Left renal pelvis (tissue), 4 donors: ENCODE results near the gene MYMX. TPM values are rescaled to one million over a fixed set of nuclear protein-coding genes. Genes with fewer than 3 reads are reported as not detected.
"Not testable (repeated sequence)": the region's sequence is repeated elsewhere in the genome, so short reads cannot be mapped to it uniquely, and the experiment has no call there.

ENCODE experiments used
- DNase-seq, 4 donors: peaks; one replicate each; pipeline ENCODE4 v3.0.0-alpha.2; 2013; ENCODE audit warnings: low read depth in 4 of 4, low spot score in 3 of 4
- polyA plus RNA-seq, 4 donors: library from polyadenylated mRNA; unstranded; fragments of 120-200 nt; gene quantifications; one replicate each; pipeline ENCODE4 v1.2.1, GENCODE V29; 2013; ENCODE audit not compliant: insufficient read length in 4 of 4

Gene MYMX
- polyA plus RNA-seq, 4 donors, result 0.33 to 1.2 (median 0.83) TPM

DNA sequence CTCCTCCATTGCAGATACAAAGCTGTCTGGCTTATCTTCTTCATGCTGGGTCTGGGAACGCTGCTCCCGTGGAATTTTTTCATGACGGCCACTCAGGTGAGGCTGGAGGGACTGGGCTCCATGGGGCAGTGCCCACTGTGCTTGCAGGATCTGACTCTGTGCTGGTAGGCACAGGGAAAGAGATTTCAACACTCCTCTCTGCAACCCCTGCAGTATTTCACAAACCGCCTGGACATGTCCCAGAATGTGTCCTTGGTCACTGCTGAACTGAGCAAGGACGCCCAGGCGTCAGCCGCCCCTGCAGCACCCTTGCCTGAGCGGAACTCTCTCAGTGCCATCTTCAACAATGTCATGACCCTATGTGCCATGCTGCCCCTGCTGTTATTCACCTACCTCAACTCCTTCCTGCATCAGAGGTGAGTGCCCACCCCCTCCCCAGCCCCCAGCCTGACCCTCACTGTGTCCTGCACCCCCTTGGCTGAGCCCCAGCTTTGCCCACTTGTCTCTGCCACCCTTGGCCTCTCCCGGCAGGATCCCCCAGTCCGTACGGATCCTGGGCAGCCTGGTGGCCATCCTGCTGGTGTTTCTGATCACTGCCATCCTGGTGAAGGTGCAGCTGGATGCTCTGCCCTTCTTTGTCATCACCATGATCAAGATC, 12.8 kb downstream of the MYMX start:
- no peak for DNase-seq

DNA sequence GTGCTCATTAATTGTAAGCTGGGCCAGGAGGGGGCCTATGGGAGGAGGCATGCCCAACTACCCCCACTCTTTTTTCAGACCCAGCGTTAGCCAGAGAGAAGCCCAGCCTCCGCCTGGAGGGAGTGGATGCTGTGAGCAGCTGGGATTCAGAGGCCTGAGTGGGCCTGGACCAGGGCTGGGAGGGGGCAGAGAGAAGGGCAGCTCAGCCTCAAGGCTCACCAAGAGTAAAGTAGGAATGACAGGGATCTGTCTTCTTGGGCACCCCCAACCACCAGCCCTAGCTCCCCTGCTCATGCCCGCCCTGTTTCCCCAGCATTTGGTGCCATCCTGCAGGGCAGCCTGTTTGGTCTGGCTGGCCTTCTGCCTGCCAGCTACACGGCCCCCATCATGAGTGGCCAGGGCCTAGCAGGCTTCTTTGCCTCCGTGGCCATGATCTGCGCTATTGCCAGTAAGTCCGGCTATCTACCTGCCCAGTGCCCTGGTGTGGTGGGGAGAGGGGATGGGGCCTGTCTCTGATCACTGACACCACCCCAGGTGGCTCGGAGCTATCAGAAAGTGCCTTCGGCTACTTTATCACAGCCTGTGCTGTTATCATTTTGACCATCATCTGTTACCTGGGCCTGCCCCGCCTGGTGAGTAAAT, 13.4 kb downstream of the MYMX start:
- no peak for DNase-seq

DNA sequence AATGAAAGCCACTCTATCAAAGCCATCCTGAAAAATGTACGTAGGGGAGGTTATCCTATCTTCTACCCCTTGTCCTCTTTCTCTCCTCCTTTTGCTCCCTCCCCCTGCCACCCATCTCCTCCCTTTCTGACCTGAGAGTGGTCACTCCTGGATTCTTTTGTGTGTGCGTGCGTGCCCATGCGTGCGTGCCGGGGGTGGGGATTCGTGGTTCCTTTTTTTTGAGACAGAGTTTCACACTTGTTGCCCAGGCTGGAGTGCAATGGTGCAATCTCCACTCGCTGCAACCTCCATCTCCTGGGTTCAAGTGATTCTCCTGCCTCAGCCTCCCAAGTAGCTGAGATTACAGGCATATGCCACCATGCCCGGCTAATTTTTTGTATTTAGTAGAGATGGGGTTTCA, 14.7 kb downstream of the MYMX start:
- not testable (repeated sequence) for DNase-seq

DNA sequence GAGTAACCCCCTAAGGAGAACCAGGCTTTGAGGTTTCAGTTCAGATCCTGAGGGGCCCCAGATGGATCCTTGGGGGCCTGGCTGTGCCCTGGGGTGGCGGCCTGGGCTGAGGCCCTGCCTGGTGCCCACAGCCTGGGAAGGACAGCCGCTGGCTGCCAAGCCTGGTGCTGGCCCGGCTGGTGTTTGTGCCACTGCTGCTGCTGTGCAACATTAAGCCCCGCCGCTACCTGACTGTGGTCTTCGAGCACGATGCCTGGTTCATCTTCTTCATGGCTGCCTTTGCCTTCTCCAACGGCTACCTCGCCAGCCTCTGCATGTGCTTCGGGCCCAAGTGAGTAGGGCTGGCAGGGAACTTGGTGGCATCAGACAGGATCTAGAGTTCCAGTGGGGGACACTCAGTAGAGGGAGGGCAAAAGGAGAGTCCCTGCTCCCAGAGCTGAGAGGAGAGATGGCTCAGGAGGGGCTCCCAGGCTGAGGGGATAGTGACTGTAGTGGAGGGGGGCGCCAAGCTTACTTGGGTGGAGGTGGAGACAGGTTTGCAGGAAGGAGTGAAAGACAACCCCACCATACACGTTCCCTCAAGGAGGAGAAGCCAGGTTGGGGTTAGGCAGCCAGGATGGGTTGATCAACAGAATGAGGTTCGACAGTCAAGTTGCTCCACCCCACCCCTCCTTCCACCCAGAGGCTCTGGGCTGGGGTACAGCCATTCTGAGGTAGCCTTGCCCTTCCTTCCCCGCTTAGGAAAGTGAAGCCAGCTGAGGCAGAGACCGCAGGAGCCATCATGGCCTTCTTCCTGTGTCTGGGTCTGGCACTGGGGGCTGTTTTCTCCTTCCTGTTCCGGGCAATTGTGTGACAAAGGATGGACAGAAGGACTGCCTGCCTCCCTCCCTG, 16.2 kb downstream of the MYMX start:
- no peak for DNase-seq

DNA sequence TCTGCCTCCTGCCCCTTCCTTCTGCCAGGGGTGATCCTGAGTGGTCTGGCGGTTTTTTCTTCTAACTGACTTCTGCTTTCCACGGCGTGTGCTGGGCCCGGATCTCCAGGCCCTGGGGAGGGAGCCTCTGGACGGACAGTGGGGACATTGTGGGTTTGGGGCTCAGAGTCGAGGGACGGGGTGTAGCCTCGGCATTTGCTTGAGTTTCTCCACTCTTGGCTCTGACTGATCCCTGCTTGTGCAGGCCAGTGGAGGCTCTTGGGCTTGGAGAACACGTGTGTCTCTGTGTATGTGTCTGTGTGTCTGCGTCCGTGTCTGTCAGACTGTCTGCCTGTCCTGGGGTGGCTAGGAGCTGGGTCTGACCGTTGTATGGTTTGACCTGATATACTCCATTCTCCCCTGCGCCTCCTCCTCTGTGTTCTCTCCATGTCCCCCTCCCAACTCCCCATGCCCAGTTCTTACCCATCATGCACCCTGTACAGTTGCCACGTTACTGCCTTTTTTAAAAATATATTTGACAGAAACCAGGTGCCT, 16.9 kb downstream of the MYMX start:
- no peak for DNase-seq

DNA sequence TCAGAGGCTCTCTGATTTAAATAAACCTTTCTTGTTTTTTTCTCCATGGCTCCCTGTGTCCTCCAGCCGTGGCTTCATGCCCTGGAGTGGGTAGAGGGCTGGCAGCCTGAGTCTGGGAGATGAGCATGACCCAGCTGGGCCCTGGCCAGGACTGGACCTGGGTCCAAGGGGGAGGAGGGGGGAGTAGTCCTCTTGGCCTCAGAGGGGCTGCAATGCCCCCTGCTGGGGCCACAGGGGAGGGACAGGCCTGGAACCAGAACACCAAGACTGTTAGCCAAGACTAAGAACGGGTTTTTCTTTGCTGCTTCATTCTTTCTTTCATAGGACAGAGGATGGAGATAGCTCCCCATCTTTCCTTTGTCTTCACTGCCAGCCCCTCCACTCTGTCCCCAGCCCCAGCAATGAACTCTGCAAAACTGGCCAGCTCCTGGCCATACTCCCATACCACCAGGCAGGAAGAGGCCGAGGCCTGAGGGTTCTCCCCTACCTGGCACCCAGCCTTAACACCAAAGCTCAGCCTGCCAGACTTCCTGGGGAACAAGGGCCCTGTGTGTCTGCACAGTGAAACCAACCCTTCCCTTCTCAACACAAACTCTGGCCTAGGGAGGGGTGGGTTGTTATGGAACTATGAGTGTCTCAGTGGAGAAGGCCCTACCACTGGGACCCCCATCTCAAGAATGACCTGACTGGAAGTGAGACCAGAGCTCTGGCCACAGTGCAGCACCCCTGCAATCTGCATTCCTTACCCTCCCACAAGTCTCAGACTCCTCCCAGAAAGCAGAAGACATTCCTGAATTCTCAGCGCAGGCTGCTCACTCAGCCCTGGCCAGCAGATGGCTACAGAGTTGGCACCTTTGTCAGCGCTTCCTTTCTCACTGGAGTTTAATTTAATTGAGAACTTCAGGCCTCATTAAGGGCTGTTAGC, 17.6 kb downstream of the MYMX start:
- no peak for DNase-seq

GRCh38 chr6:44235269-44235668, 18.5 kb downstream of the MYMX start:
- no peak for DNase-seq

- no peak for DNase-seq
These were observed 19.3 kb downstream of the MYMX start for GRCh38 chr6:44235891-44236516.

GRCh38 chr6:44237021-44237812, 20.5 kb downstream of the MYMX start:
- no peak for DNase-seq

DNA sequence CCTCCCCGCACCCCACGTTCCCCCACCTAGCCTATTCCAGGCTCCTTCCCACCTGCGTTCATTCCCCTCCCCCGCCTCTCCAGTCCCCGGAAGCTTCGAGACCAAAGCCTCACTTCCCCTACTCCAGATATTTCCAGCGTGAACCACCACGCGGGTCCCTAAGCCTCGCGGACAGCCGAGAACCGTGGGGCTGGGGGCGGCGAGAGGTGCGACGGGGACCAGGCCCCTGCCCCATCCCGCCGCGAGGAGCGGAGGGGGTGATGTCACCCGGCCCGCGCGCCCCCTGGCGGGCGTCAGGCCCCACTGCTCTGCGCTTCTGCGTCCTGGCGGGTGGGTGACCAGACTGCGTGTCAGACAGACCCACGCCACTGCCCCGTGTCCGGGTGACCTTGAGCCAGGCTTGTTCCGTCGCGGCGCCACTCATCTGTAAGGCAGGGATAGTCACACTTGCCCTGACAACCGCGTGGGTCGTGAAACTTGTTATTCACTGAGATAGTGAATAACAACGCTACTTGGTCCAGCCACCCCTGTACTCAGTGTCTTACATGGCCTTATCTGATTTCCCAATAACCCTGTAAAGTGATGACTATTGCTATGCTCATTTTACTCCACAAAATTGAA, 21.2 kb downstream of the MYMX start:
- DNase-seq, result no peak

GRCh38 chr6:44238687-44239350, 22.1 kb downstream of the MYMX start:
- DNase-seq, result no peak

DNA sequence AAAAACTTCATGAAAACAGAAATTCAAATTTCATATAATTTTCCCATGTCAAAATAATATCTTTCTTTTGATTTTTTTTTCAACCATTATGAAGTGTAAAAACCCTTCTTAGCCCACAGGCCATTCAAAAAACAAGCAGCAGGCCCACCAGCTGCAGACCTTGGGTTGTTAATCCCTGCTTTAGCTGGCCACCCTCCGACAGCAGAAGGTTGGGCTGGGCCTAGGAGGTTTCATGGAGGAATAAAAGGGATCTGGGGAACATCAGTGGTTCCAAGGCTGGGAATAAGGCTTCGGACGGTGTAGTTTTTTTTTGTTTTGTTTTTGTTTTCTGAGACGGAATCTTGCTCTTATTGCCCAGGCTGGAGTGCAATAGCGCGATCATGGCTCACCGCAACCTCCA, 26.6 kb downstream of the MYMX start:
- DNase-seq, result no peak

GRCh38 chr6:44245391-44245911, 28.7 kb downstream of the MYMX start:
- no peak for DNase-seq

DNA sequence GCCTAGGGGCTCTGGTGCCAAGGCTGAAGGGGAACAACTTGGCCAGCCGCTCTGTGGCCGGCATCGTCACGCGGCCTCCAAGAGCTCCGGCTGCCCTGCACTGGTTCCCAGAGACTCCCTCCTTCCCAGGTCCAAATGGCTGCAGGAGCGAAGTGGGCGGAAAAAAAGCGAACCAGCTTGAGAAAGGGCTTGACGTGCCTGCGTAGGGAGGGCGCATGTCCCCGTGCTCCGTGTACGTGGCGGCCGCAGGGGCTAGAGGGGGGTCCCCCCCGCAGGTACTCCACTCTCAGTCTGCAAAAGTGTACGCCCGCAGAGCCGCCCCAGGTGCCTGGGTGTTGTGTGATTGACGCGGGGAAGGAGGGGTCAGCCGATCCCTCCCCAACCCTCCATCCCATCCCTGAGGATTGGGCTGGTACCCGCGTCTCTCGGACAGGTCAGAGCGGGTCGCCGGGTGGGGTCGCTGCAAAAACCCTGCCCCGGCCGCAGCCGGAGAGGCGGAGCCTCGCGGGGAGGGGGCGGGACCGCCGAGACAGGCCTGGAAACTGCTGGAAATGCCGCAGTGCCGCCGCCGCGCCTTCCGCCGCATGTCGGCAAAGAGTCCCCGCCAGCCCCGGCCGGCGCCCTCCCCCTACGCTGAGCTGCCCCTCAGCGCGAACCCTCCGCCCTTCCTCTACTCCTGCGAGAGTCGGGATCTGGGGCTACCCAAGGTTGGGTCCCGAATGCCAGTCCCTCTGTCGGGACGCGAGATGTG, 29.4 kb downstream of the MYMX start:
- no peak for DNase-seq

DNA sequence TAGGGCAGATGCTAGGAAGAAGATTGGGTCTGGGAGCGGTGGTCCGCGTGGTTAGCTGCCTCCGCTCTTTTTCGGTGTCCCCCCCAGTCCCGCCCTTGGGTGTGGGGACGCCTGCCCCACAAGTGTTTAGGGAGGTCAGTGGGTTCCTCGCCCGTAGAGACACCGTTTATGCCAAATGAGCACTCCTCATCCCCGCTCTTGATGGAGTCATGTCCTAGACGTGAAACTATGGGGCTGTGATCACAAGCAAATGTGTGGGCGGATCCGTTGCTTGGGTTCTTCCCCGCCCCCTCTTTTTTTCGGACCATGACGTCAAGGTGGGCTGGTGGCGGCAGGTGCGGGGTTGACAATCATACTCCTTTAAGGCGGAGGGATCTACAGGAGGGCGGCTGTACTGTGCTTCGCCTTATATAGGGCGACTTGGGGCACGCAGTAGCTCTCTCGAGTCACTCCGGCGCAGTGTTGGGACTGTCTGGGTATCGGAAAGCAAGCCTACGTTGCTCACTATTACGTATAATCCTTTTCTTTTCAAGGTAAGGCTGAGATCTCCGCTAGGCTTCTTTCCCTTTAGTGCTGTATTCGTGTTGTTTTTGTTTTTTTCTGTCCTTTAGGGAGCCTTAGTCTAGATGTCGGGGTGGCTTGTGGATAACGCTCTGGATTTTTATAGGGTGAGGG, 30.1 kb downstream of the MYMX start, which contains the start of gene HSP90AB1:
Gene HSP90AB1, plus strand, starts transcription at position 439 of the 675 bp plus-strand sequence. CDS start 1,529 bp downstream, outside the sequence.
- DNase-seq, result peak; percentile 89 to 96 (median 90)
